Measurements from ENCODE around the gene TAC3. TPM values are rescaled to one million over a fixed set of nuclear protein-coding genes. Genes with fewer than 3 reads are reported as not detected.

Gene TAC3
- total and polyA plus RNA-seq, 4 donors, result not detected

GRCh38 chr12:56999456-56999855, 16.9 kb downstream of the TAC3 start:
- Histone ChIP-seq H3K9me3 (ENCODE audit: control insufficient read depth in 4 of 4, insufficient read depth in 3 of 4, low read length in 3 of 4) (no peaks in the 10 kb centered on the region), H3K4me1 (ENCODE audit: control insufficient read depth in 5 of 5, insufficient read depth in 5 of 5, low read length in 5 of 5) (peaks cover 0 to 16% (median 0%) of the 10 kb centered on the region in 5 donors), H3K4me3 (no peak overlapping the region), H3K27me3 (ENCODE audit: control insufficient read depth in 3 of 3, insufficient read depth in 3 of 3, low read length in 2 of 3) (no peaks in the 10 kb centered on the region), H3K36me3 (ENCODE audit: control insufficient read depth in 4 of 4, insufficient read depth in 4 of 4, low read length in 4 of 4) (peaks cover 0 to 25% (median 22%) of the 10 kb centered on the region in 4 donors), H3K27ac (ENCODE audit: low read depth in 1 of 2, low read length in 1 of 2) (no peak overlapping the region), H3K9ac (ENCODE audit: insufficient read depth in 1 of 2, low read length in 2 of 2) (no peak overlapping the region)
- DNase-seq (no peak), ATAC-seq (ENCODE audit: insufficient read depth, low FRiP score) (no peak)
- TF ChIP-seq CTCF (IDR thresholded peaks at IDR 0.05; ENCODE audit: control extremely low read depth, extremely low read depth), result no peak
- WGBS, 2 donors, result 89 to 94% methylated on average over 4 of the region's 4 CpGs

GRCh38 chr12:56998981-56999380, 17.3 kb downstream of the TAC3 start:
- ATAC-seq (ENCODE audit: insufficient read depth, low FRiP score), result no peak
- DNase-seq, result no peak

GRCh38 chr12:56998316-56998715, 18.0 kb downstream of the TAC3 start:
- H3K4me1 ChIP-seq (ENCODE audit: control insufficient read depth in 5 of 5, insufficient read depth in 5 of 5, low read length in 5 of 5), result peaks cover 0 to 18% (median 0%) of the 10 kb centered on the region in 5 donors
- peaks cover 0 to 16% (median 14%) of the 10 kb centered on the region in 4 donors for H3K36me3 ChIP-seq (ENCODE audit: control insufficient read depth in 4 of 4, insufficient read depth in 4 of 4, low read length in 4 of 4)
- DNase-seq (no peak), ATAC-seq (ENCODE audit: insufficient read depth, low FRiP score) (no peak)
- no peak overlapping the region for H3K27ac ChIP-seq (ENCODE audit: low read depth in 1 of 2, low read length in 1 of 2)
- H3K4me3 ChIP-seq, result no peak overlapping the region
- H3K27me3 ChIP-seq (ENCODE audit: control insufficient read depth in 3 of 3, insufficient read depth in 3 of 3, low read length in 2 of 3), result no peaks in the 10 kb centered on the region
- H3K9ac ChIP-seq (ENCODE audit: insufficient read depth in 1 of 2, low read length in 2 of 2), result no peak overlapping the region
- no peaks in the 10 kb centered on the region for H3K9me3 ChIP-seq (ENCODE audit: control insufficient read depth in 4 of 4, insufficient read depth in 3 of 4, low read length in 3 of 4)
- no peak for TF ChIP-seq CTCF (IDR thresholded peaks at IDR 0.05; ENCODE audit: control extremely low read depth, extremely low read depth)
- 93 to 95% methylated on average over 6 of the region's 6 CpGs for WGBS, 2 donors

More at GRCh38 chr12:56998981-56999380, 17.3 kb downstream of the TAC3 start:
- Histone ChIP-seq H3K27ac (ENCODE audit: low read depth in 1 of 2, low read length in 1 of 2) (no peak overlapping the region), H3K4me3 (no peak overlapping the region), H3K9ac (ENCODE audit: insufficient read depth in 1 of 2, low read length in 2 of 2) (no peak overlapping the region), H3K9me3 (ENCODE audit: control insufficient read depth in 4 of 4, insufficient read depth in 3 of 4, low read length in 3 of 4) (no peaks in the 10 kb centered on the region), H3K27me3 (ENCODE audit: control insufficient read depth in 3 of 3, insufficient read depth in 3 of 3, low read length in 2 of 3) (no peaks in the 10 kb centered on the region), H3K4me1 (ENCODE audit: control insufficient read depth in 5 of 5, insufficient read depth in 5 of 5, low read length in 5 of 5) (peaks cover 0 to 18% (median 0%) of the 10 kb centered on the region in 5 donors), H3K36me3 (ENCODE audit: control insufficient read depth in 4 of 4, insufficient read depth in 4 of 4, low read length in 4 of 4) (peaks cover 0 to 23% (median 18%) of the 10 kb centered on the region in 4 donors)
- 56 to 75% methylated on average over 4 of the region's 4 CpGs for WGBS, 2 donors
- TF ChIP-seq CTCF (IDR thresholded peaks at IDR 0.05; ENCODE audit: control extremely low read depth, extremely low read depth), result no peak

All from lung (tissue), 12 donors.